SHP77 (cell line): Measurements from ENCODE around the gene PDE1C.

ENCODE experiments used
- DNase-seq, 2 experiments: peaks; one replicate each; lab custom pipeline; 2025; lab: John Stamatoyannopoulos, UW

The PDE1C gene

DNA sequence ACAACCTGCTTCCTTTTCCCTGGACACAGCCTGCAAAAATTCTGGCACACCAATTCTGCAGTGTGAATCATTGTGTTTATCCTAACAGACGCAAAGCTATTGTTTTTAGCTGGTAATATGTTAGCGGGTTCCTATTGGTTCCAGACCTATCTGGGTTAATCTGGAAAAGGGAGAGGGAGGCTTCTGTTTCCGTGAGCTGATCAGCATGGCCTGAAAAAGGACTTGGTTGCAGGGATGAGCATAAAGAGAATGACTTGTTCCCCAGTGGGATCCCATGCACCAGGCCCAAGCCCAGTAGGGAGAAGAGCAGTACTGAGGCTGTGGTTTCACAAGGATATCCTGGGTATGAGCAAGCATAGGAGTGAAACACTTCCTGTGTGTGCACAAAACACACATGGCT is 78.4 kb downstream of the PDE1C start:
- DNase-seq = no peak

DNA sequence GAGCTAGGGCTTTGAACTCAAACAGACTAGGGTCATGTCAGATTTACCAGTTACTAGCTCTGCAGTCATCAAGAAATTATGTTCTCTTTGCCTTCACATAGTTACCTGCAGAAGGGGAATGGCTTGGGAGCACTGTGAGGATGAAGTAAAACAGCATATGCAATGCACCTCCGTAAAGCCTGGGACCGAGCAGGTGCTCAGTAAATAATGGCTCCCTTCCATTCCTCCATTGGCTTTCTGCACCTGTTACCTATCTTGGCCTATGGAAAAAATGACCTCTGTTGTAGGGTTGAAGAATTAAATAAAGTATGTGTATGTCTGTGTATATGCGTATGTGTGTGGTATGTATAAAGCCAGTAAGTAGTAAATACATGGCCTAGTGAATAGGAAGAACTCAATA is 78.8 kb downstream of the PDE1C start:
- DNase-seq = no peak

DNA sequence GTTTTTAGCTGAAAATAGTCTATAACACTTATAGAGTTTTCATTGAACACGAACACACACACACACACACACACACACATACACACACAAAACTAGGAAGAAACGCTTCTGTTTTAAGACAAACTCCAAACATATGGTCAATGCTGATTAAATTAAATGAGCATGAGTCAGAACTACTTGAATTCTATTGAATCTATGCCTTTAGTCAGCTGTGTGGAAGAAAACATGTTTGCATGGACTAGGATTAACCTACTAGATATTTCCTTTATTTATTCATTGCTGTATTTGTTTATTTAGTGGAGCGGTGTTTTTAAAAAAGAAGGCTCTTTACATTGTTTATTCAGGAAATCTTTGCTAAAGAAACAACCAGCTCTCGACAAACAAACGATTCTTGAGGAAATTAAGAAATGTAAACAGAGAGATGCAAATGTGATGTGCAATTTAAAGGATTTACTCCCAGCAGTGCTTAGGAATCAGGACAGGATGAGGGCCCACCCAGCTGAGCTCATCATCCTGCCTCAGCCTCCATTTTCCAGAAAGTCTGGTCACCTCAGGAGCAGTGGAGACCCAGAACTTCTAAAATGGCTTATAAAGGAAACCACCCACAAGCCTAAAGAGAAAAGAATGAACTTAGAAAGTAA is 83.2 kb downstream of the PDE1C start:
- DNase-seq = no peak

DNA sequence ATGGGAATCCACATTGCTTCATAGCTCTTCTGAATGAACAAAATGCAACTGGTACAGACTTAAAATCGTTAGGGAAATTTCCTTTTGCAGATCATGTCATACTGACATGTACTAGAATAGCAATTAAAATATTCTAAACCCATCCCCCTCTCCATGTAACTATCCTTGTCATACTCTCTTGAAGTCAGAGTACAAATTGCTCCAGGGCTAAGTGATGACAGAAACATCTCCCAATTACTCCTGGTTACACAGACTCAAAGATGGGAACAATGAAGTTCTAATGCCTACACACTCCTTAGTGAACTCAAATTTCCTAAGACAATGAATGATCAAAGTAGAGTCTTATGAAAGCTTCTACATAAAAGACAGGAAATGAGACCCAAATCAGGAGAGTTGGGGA is 87.2 kb downstream of the PDE1C start:
- no peak for DNase-seq

DNA sequence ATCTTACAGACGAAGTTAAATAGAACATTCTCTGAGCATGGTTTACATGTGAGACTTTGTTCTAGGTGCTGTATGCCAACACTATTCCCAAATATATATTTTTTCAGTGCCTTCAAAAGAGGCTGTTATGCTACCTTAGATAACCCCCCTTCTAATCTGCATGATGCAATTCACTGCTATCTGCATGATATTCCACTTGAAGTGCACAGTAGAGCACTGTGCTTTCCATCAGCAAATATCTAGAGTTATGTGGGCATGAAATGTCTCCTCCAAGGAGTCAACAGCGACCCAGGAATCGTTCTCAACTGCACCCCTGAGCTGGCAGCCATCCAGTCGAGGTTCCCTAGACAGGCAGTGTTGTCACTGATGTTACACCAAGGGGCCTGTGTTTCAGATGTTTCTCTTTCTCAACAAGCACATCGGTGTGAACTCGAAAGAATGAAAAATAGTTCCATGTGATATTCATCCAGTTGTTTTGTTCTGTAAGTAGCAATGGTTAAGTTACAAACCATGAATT is 88.3 kb downstream of the PDE1C start:
- no peak for DNase-seq

DNA sequence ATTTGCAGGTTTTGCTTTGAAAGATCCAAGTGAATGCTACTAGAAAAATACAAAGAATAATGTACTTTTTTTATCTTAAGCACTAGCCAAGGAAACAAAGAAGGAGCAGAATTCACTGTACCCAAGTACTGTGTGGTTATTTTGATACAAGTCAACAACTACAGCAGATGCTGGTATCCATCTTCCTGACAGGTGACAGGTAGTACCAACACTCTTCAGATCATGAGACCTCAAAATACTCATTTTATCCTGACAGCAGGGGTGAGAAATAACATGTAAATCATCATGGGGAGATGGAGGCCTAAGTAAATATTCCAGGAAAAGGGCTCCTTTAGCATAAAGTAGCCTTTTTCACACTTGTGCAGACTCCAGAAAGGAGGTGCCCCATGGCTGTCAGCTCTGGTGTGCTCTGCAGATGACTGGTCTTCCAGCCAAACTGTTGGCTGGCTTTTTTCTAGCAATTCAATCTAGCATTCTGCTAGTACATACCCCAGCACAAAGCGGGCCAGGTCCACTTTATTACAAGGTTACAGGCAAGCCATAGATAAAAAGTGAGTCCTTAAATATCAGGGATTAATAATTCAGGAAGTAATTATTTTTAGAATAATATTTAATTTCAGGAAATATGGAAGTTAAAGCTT is 90.4 kb downstream of the PDE1C start:
- no peak for DNase-seq

DNA sequence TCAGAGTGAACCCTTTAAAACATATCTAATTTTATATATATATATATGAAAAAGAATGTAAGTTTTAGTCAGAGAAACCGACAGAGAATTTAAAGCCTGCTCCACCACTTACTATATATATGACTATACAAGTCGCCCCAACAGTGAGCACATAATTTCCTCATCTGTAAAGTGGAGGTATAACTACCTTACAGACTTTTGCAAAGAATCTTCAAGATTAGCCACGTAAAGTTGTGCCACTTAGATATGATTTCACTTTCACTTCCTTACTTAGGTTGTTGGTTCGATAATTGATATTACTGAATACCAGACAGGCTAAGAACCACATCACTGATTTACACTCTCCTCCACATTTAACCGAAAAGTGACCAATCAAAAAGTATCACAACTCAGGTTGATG is 94.7 kb downstream of the PDE1C start:
- no peak for DNase-seq

DNA sequence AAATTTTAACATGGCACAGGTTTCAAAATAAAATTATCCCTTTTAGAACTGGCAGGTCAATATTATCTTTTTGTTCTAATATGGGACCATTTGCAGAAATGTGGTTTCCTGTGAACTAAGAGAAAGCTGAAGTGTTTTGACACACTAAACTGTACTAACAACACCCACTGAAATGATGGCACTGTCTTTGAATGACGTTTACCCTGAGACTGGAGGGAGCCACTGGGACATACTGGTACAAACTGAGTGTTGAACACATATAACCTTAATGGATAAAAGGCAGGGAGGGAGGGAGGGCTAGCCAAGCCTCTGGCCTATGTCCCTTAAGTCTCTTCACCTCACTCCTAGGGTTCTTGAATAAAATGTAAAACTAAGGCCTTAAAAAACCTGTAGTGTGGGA is 95.9 kb downstream of the PDE1C start:
- DNase-seq = no peak

DNA sequence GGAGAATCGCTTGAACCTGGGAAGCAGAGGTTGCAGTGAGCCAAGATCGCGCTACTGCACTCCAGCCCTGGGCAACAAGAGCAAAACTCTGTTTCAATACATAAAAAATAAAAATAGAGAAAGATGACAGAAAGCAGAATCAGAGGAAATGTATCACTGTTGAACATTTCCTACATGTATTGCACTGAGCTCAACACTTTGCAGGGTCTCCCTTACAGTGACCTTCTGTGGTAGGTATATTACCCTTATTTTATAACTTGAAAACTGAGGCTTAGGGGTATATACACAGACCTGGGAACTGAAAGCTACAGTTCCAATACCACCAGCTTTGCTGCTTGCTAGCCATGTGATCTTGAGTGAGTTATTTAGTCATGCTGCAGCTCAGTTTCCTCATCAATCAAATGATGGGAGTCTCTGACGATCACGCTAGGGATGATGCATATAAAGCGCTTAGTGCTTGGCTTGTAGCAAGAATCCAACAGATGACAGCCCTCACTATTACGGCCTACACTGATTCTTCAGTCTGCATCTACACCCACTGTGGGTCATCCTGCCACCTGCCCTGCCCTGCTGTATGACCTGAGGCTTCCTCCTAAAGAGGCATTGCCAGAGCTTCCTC is 99.0 kb downstream of the PDE1C start:
- no peak for DNase-seq

DNA sequence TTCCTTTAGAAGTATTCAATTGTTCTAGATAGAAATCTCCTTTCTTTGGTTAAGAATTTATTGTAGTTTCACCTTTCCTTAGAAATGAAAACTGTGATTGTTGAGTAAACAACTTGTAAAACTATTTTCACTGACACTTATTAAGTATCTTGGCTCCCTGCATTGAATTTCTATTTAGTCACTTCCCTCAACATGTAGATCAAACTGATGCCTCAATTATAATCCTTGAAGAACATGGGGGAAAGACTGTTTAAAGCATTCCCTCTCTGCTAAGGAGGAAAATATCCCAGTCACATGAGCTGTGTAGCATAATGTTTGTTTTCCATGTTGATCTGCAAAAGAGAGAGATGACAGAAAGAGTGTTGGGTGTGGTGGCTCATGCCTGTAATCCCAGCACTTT is 99.7 kb downstream of the PDE1C start:
- DNase-seq = no peak

DNA sequence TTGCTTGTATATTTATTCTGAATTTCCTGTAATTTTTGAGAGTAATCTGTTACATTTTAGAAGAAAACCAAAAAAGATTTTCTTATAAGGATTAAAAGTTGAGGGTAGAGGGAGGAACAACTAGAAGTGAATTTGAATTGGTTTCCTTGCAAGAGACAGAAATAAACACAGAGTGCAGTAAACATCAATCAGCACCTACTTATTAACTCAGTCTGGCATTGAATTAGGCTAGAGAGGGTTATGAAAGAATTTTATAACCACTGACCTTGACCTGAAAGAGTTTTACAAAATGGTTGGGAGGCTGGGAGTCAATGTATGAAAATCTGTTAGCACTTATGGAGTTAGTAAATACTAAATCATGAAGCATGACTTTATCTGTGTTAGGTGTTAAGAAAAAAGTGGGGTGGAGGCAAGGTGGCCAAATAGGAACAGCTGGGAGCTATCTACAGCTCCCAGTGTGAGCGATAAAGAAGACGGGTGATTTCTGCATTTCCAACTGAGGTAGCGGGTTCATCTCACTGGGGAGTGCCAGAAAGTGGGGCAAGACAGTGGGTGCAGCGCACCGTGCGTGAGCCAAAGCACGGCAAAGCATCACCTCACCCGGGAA is 106.5 kb downstream of the PDE1C start:
- DNase-seq = no peak

DNA sequence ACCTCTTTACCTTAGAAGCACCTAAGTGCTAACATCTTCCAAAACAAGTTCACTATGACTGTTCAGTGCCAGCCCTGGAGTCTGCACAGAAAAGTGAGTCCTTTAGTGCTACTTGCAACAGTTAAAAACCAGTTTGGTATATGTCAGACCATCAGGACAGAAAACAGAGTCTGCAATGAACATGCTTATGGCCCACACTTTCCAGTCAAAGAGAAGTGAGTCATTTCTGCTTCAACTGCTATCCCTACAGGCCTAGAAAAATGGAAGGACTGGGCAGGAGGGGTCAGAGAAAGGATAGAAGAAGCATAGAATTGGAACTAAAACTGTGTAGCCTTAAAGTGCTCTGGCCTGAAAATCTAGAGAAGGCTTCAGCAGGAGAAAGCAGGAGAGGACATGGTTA is 108.0 kb downstream of the PDE1C start:
- no peak for DNase-seq

DNA sequence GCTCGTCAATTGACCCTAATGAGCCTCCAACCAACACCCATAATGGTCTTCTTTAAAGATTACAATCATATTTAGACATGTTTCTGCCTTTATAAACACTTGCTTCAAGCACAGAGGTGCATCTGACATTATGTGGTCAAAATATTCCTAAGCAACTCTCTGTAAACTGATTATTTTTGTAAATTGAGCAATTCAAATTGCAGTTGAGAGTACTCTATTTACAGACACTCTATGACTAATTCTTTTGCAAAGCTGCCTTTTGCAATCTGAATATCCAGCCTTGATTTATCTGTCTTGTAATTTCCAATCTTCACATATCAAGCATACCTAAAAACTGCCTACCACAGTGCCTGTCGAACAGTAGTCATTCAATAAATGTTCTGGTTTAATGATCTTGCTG is 112.0 kb downstream of the PDE1C start:
- DNase-seq = no peak

DNA sequence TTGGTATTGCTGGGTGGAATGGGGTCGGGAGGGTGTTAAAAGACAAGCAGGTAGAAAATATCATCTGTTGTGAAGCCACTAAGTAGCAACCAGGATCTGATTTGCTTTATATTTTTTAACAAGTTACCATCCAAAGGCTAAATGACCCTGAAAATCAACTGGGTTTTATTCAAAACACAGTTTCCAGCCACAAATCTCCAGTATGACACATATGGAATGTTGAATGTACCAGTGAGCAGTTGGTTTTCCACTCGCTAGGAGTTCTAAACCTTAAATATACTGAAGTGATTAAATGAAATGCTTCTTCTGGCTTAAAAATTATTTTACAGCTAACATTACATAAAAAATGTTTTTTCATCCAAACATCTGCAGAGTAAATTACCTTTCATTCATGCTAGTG is 112.5 kb downstream of the PDE1C start:
- DNase-seq = no peak

DNA sequence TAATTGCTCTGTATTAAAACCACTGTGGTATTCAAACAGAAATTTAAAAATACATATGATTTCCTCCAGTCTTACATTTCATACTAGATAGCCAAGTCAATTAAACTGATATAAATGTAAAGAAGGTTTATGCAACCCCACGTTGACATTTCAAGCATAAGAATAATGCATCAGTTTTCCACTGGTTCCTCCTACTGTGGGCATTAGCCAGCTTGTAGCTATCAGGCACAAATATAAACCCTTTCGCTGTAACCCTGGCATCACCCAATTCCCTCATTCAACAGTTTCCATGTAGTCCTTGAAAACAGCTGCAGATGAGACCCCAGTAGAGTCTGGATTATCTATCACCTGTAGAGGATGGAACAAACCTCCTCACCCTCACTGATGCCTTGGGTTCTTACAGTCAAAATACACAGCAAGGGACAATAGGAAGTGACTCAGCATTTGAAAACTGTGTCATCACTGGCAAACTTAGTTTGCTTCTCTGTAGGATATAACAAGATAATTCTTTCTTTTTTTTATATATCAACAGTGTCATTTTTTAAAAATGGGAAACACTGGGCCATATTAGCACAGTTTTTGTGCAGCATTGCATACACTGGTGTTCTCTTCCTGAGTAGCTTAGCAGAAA is 113.0 kb downstream of the PDE1C start:
- DNase-seq = peak in 1 of 2 experiments; percentile 25

DNA sequence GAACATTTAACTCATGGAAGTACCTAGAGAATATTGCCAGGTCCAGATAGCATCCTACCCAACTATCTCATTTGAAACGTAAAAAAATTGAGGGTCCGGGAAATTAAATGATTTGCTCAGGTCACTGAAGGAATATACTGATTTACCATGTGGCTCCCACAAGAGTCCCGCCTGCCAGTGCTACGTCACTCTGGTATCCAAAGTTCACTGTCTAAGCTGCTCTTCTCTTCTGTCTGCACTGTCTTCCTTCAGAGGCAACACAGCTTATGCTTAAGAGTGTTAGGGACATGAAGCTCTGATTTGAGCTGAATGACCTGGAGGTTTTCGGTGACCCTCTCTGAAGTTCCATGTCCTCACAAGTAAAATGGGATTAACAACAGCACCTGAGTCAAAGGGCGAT is 114.6 kb downstream of the PDE1C start:
- DNase-seq = no peak

DNA sequence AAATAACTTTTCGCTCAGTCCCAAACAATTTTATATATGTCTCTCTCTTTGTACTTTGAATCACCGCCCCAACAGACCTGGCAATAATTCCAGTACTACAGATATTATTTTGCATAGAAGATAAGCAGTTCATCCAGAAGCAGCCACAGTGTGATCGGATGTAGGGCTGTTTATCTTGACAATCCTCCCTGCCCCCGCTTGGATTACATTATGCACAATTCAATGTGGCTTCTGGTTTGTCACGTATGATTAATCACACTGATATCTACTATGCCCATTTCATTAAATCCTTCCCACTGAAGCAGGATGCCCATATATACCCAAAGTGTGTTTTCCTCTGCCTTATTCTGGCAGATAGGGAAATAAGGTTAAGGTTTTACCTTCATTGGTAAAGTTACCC is 115.2 kb downstream of the PDE1C start:
- no peak for DNase-seq

DNA sequence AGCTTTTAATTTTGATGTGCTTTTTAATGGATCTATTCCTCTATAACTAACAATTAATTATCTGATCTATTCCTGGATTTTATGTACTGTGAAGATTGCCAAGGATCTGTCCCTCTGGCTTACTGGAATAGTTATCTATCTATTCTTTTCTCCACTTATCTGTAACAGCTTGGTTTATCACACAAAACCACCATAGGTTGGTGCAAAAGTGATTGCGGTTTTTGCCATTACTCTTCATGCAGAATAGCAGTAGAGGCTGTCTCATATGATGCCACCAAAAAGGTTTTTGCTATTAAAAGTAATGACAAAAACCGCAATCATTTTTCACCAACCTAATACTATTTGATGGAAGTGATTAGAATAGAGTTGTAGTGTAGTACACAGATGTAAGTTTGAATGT is 115.7 kb downstream of the PDE1C start:
- no peak for DNase-seq

DNA sequence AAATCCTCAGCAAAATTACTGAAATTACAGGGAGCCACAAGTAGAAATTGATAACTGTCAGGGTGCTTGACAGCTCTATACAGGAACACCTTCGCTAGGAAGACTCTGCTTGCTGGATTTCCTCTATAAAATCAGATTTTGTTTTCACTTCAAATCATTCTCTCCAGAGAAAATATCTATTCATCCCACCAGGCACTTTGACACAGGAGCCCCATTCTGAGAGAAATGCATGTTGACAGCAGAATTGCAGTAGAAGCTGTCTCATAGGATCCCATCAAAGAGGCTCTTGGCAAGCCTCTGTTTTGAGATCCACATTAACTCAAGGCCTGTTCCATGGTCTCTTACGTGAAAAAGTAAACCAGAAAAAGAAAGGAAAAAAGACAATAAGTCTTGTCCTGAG is 116.8 kb downstream of the PDE1C start:
- DNase-seq = no peak

DNA sequence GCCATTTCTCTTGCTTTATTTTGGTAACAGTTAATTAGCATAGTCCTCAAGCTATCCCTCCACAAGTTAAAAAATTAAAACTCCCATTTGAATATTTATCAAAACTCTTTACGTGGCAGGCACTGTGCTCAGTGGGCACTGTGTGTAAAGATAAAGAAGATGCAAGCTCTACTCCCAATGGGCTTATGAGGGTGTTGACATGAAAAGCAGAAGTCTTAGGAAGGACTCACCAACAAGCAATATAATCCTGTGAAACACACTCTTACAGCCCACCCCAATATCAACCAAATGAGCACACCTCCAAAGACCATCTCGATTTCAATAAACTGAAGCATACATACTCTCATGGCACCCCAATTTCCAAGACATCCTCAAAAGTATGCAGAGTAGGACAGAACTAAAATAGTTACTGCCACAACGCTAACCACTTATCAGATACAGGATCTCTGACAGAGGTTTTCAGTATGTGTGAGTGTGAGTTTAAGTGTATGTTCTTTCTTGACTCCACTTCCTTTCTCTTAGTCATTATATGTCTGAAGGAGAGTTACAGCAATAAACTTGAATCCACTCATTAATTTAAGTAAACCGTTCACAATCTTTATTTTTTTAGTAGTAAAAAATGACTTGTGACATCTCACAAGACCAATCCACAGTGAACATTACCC is 120.0 kb downstream of the PDE1C start:
- no peak for DNase-seq

DNA sequence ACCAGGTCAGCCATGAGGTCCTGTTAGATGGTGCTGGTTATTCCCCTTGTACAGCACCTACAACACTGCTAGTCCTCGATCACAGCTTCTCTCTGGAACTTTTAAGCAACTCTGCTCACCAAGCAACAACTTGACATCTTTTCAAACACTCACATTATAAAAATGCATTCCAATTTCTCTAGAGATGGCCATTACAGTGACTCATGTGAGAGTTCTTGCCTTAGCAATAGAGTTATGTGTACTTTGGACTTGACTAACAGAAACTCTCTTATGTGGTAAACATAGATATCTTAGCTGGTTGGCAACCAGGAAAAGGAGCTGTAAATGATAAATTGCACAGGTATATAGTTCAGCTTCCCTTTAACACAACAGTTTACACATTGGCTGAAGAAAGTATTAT is 122.2 kb downstream of the PDE1C start:
- DNase-seq = no peak

DNA sequence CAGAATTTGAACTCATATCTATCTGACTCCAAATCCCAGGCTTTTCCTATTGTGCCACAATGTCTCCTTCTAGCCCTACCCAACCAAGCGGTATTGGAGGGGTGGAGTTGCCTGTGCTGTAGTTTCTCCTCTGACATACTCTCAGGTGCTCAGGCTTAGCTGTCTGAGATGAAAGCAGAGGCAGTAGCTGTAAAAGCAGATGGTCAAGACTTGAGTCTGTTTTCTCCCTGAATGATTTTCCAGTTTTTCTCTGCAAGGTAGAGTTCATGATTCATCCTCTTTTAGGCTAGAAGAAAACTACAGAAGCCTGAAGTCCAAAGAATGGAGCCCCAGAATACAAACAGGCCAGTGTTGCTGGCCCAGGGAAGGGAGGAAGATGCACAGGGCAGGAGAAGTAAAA is 130.0 kb downstream of the PDE1C start:
- no peak for DNase-seq
